H1 (cell line): Measurements from ENCODE around the gene FOXF2. TPM values are rescaled to one million over a fixed set of nuclear protein-coding genes. Genes with fewer than 3 reads are reported as not detected.

Experiments
- CTCF ChIA-PET: fragments of 300-600 bp; sonication (Branson Sonifier 250); formaldehyde crosslinking; loops from one replicate; lab custom pipeline; 2021; ENCODE audit not compliant: partially characterized antibody; lab: Charles Lee
- POLR2A ChIA-PET: fragments of 300-600 bp; sonication (Branson Sonifier 250); formaldehyde crosslinking; loops from one replicate; lab custom pipeline; 2021; ENCODE audit warnings: inconsistent platforms; ENCODE audit not compliant: partially characterized antibody; lab: Charles Lee
- DNase-seq, 2 experiments: peaks; one replicate each; pipeline versions ENCODE4 v3.0.0 to v3.0.0-alpha.2; 2010 to 2022; ENCODE audit warnings: low spot score in 2 of 2, low read depth in 1 of 2, mixed read lengths in 1 of 2
- FAIRE-seq: peaks from 2 replicates; lab custom pipeline; 2011; peaks lifted over from hg19 to GRCh38; lab: Jason Lieb, UNC
- H2AFZ ChIP-seq: 2 replicates; pipeline ENCODE4 v1.8.1; 2012; ENCODE audit warnings: low read length, inconsistent platforms
- H2AK5ac ChIP-seq: 2 replicates; pipeline ENCODE4 v1.6.1; 2013; ENCODE audit warnings: low read depth, low read length
- H2BK120ac ChIP-seq: replicated peaks from 2 replicates; pipeline ENCODE3; 2013; ENCODE audit warnings: low read depth, low read length, inconsistent platforms
- H2BK12ac ChIP-seq: 2 replicates; pipeline ENCODE4 v1.6.1; 2013; ENCODE audit warnings: low read depth, low read length
- H2BK15ac ChIP-seq: 2 replicates; pipeline ENCODE4 v1.6.1; 2013; ENCODE audit warnings: low read length
- H2BK20ac ChIP-seq: 2 replicates; pipeline ENCODE4 v1.6.1; 2013; ENCODE audit warnings: low read length
- H2BK5ac ChIP-seq: 2 replicates; pipeline ENCODE4 v1.6.1; 2013; ENCODE audit warnings: low read depth, low read length
- H3K14ac ChIP-seq: 2 replicates; pipeline ENCODE4 v1.6.1; 2013; ENCODE audit warnings: inconsistent platforms; ENCODE audit not compliant: insufficient read length
- H3K18ac ChIP-seq: 2 replicates; pipeline ENCODE4 v1.6.1; 2013; ENCODE audit warnings: low read length; ENCODE audit errors: extremely low read depth
- H3K23ac ChIP-seq: 2 replicates; pipeline ENCODE4 v1.6.1; 2013; ENCODE audit warnings: inconsistent platforms; ENCODE audit not compliant: insufficient read length
- H3K23me2 ChIP-seq: 2 replicates; pipeline ENCODE4 v1.6.1; 2013; ENCODE audit warnings: low read depth, low read length
- H3K27ac ChIP-seq: 2 replicates; pipeline ENCODE4 v1.6.1; 2011; ENCODE audit warnings: low read depth, low read length, inconsistent platforms
- H3K27me3 ChIP-seq, 4 experiments: replicated peaks in 1 of 4; 1 replicate in 1 of 4; 2 replicates in 3 of 4; pipeline versions ENCODE4 v1.6.1 to v1.8.1; 2011 to 2013; ENCODE audit warnings: low read length in 3 of 4, mild to moderate bottlenecking in 3 of 4, inconsistent platforms in 2 of 4, mixed read lengths in 2 of 4, moderate library complexity in 1 of 4; ENCODE audit not compliant: control insufficient read depth in 3 of 4, insufficient read depth in 3 of 4; ENCODE audit errors: extremely low read depth in 1 of 4
- H3K36me3 ChIP-seq, 4 experiments: 2 replicates each; pipeline versions ENCODE4 v1.6.1 to v1.8.1; 2011 to 2013; ENCODE audit warnings: mild to moderate bottlenecking in 4 of 4, low read length in 3 of 4, moderate library complexity in 2 of 4, control low read depth in 1 of 4, inconsistent platforms in 1 of 4; ENCODE audit not compliant: insufficient read depth in 4 of 4, control insufficient read depth in 2 of 4
- H3K4ac ChIP-seq: replicated peaks from 2 replicates; pipeline ENCODE3; 2013; ENCODE audit warnings: low read length, low read depth, mixed read lengths, inconsistent platforms; ENCODE audit not compliant: insufficient read length
- H3K4me1 ChIP-seq, 4 experiments: replicated peaks in 1 of 4; 1 replicate in 1 of 4; 2 replicates in 3 of 4; pipeline versions ENCODE4 v1.6.1 to v1.8.1; 2011 to 2013; ENCODE audit warnings: low read length in 3 of 4, inconsistent platforms in 2 of 4, mixed read lengths in 1 of 4; ENCODE audit not compliant: insufficient read depth in 4 of 4, control insufficient read depth in 3 of 4
- H3K4me2 ChIP-seq, 2 experiments: 2 replicates each; pipeline versions ENCODE4 v1.6.1 to v1.8.1; 2011 to 2013; ENCODE audit warnings: low read depth in 2 of 2, low read length in 2 of 2, control low read depth in 1 of 2, inconsistent platforms in 1 of 2, mild to moderate bottlenecking in 1 of 2; ENCODE audit not compliant: insufficient read depth in 1 of 2
- H3K4me3 ChIP-seq, 4 experiments: fragments of 200-600, 300-600 bp in 1 of 4; sonication (generic), shearing (Covaris generic), sonication (Bioruptor Twin) in 1 of 4; 2 replicates each; pipeline versions ENCODE4 v1.5.1 to v1.8.1; 2011 to 2016; ENCODE audit warnings: low read length in 4 of 4, low read depth in 3 of 4, control low read depth in 2 of 4, inconsistent platforms in 2 of 4, mild to moderate bottlenecking in 2 of 4, mixed read lengths in 1 of 4, moderate library complexity in 1 of 4; ENCODE audit not compliant: insufficient read depth in 2 of 4; ENCODE audit errors: extremely low read depth in 1 of 4
- H3K56ac ChIP-seq: replicated peaks from 2 replicates; pipeline ENCODE3; 2013; ENCODE audit warnings: low read depth, mild to moderate bottlenecking, mixed read lengths, low read length, inconsistent platforms; ENCODE audit not compliant: insufficient read length
- H3K79me1 ChIP-seq: 2 replicates; pipeline ENCODE4 v1.6.1; 2013; ENCODE audit warnings: low read depth, low read length, control low read depth
- H3K79me2 ChIP-seq, 2 experiments: 2 replicates each; pipeline versions ENCODE4 v1.6.1 to v1.8.1; 2012 to 2013; ENCODE audit warnings: low read length in 2 of 2, mild to moderate bottlenecking in 2 of 2, inconsistent platforms in 1 of 2; ENCODE audit not compliant: insufficient read depth in 2 of 2, control insufficient read depth in 1 of 2
- H3K9ac ChIP-seq, 4 experiments: replicated peaks in 1 of 4; 1 replicate in 1 of 4; 2 replicates in 3 of 4; pipeline versions ENCODE4 v1.6.1 to v1.8.1; 2011 to 2013; ENCODE audit warnings: low read depth in 3 of 4, low read length in 3 of 4, control low read depth in 2 of 4, mild to moderate bottlenecking in 2 of 4, moderate library complexity in 2 of 4, inconsistent platforms in 1 of 4; ENCODE audit errors: extremely low read depth in 1 of 4
- H3K9me3 ChIP-seq, 2 experiments: 2 replicates each; pipeline versions ENCODE4 v1.6.1 to v1.8.1; 2012 to 2013; ENCODE audit warnings: mild to moderate bottlenecking in 2 of 2, moderate library complexity in 2 of 2, control low read depth in 1 of 2, inconsistent platforms in 1 of 2, low read depth in 1 of 2, low read length in 1 of 2, mixed read lengths in 1 of 2; ENCODE audit not compliant: insufficient read depth in 2 of 2
- H4K20me1 ChIP-seq, 2 experiments: replicated peaks in 1 of 2; 2 replicates each; pipeline versions ENCODE3 to v1.8.1; 2011 to 2013; ENCODE audit warnings: inconsistent platforms in 2 of 2, low read length in 2 of 2, mild to moderate bottlenecking in 1 of 2; ENCODE audit not compliant: insufficient read depth in 2 of 2, control insufficient read depth in 1 of 2
- H4K5ac ChIP-seq: 2 replicates; pipeline ENCODE4 v1.6.1; 2013; ENCODE audit warnings: low read length, low read depth, mixed read lengths, inconsistent platforms; ENCODE audit not compliant: insufficient read length
- H4K8ac ChIP-seq: 2 replicates; pipeline ENCODE4 v1.8.0; 2013; ENCODE audit warnings: mild to moderate bottlenecking, moderate library complexity, low read length, inconsistent platforms; ENCODE audit not compliant: insufficient read depth; ENCODE audit errors: extremely low read depth
- H4K91ac ChIP-seq: replicated peaks from 2 replicates; pipeline ENCODE3; 2013; ENCODE audit warnings: low read length, mixed read lengths, inconsistent platforms; ENCODE audit not compliant: insufficient read length
- ASH2L ChIP-seq: fragments of 200-600, 300-600 bp; sonication (generic); IDR thresholded peaks from one replicate; pipeline ENCODE4 v1.7.1; 2017; ENCODE audit warnings: low read length
- CBX8 ChIP-seq: fragments of 300-800, 300-1000 bp; sonication (generic); IDR thresholded peaks from 2 replicates; pipeline ENCODE4 v1.7.1; 2016; ENCODE audit warnings: low read depth, low read length, borderline replicate concordance
- CTBP2 ChIP-seq: IDR thresholded peaks from 2 replicates; pipeline ENCODE4 v1.7.0; 2011; ENCODE audit warnings: borderline replicate concordance, mild to moderate bottlenecking, moderate library complexity, mixed read lengths, low read length; ENCODE audit not compliant: insufficient read depth, insufficient read length
- EZH2 ChIP-seq: fragments of 200-600 bp; sonication (generic); IDR thresholded peaks from 2 replicates; pipeline ENCODE4 v1.7.1; 2012; ENCODE audit warnings: low read depth, mild to moderate bottlenecking, moderate library complexity, low read length, inconsistent platforms; ENCODE audit not compliant: severe bottlenecking
- MAFK ChIP-seq: IDR thresholded peaks from 2 replicates; pipeline ENCODE4 v1.6.1; 2012; ENCODE audit warnings: low read depth, mild to moderate bottlenecking, improper control_type of control experiment, low read length
- RNF2 ChIP-seq: fragments of 200-900, 300-1000 bp; sonication (generic); IDR thresholded peaks from 2 replicates; pipeline ENCODE4 v1.7.1; 2016; ENCODE audit warnings: borderline replicate concordance, low read depth, mild to moderate bottlenecking, antibody characterized with exemption, low read length; ENCODE audit not compliant: poor library complexity, severe bottlenecking; ENCODE audit errors: missing control alignments
- SP4 ChIP-seq: IDR thresholded peaks from 2 replicates; pipeline ENCODE4 v1.6.1; 2012; ENCODE audit warnings: low read length, inconsistent platforms
- SUZ12 ChIP-seq: fragments of 200-600 bp; sonication (generic); IDR thresholded peaks from 2 replicates; pipeline ENCODE4 v1.6.1; 2012; ENCODE audit warnings: mild to moderate bottlenecking, inconsistent platforms, low read length, moderate library complexity, mixed read lengths
- WGBS, 2 experiments: shearing (Covaris generic) in 1 of 2; methylation state at CpG; one replicate each; pipeline versions ENCODE4 v1.1.6 to v1.1.7; 2013 to 2015; ENCODE audit warnings: low lambda C conversion rate in 2 of 2, mixed read lengths in 2 of 2, inconsistent platforms in 1 of 2, low coverage in 1 of 2, missing lambda C conversion rate in 1 of 2; ENCODE audit not compliant: insufficient replicate concordance in 2 of 2, insufficient coverage in 1 of 2, insufficient read length in 1 of 2; ENCODE audit errors: extremely low coverage in 1 of 2, missing lambda C conversion rate in 1 of 2; 5-methylcytosine and 5-hydroxymethylcytosine counted together
- polyA plus RNA-seq, 7 experiments: library from polyadenylated mRNA; depleted of rRNA in 3 of 7; stranded (reverse) in 5 of 7; unstranded in 2 of 7; fragments of >200 nt in 5 of 7; fragments of 200-250 nt in 2 of 7; gene quantifications; 1 replicate in 5 of 7; 2 replicates in 1 of 7; 4 replicates in 1 of 7; pipeline versions ENCODE4 v1.2.1 to v1.2.3, GENCODE V29; 2011 to 2013; ENCODE audit warnings: missing spikeins in 2 of 7, mixed read lengths in 2 of 7
- total RNA-seq: library from RNA; stranded (reverse); fragmentation: NEBNext Ultra II Directional; extraction: Animal tissue kit (Norgen Biotek cat#: 25700); gene quantifications from 2 replicates; pipeline ENCODE4 v1.2.1, GENCODE V29; 2021
- TF ChIP-seq, protein P1 (sequence below): IDR thresholded peaks from 2 replicates; pipeline ENCODE4 v1.6.1; 2012; ENCODE audit warnings: inconsistent platforms

Gene FOXF2
- total and polyA plus RNA-seq, 2 of the 8 experiments (the other 6 are each of a cell fraction or from before 2014, with no cell fraction given): 0.05 TPM; not detected in 1

DNA sequence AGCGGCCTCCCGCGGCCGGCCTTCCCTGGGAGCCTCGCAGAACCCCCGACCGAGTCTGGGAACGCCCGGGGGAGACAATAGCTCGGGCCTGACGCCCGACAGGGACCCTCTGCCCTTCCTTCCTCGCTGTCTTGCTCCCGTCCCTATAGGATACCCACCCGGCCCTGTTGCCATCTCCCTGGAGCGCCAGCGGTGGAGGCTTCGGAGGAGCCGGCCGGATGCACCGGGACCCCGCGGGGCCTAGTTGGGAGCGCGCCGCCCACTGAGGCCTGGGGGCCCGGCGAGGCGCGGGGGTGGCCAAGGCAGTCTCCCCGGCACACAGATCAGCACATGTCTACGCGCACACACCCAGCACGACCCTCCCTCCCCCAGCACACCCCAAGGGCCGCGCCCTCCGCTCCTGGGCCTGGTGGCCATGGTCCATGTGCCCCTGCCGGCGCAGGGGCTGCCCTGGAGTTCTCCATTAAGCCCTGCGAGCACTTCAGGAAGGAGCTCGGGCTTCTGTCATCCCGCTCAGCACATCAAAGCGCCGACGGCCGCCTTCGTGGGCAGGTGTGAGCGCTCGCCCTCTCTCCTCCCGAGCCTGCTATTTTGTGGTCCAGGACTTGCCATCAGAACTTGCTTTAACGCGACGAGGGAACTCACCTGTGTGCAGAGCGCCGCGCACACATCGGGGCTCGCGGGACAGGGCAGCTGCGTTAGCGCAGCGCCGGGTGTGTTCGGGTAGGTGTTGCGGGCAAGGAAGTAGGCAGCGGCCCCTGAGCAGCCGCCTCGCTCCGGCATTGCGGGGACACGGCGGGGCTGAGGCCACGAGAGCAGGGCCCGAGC is 3.7 kb downstream of the FOXF2 start:
- Histone ChIP-seq H3K79me2 (no peaks in the 10 kb centered on the region), H2BK120ac (no peak overlapping the region), H2AFZ (no peak overlapping the region), H3K4ac (no peak overlapping the region), H3K9ac (no peak overlapping the region), H4K20me1 (peaks cover 13 to 27% of the 10 kb centered on the region in 2 experiments), H3K18ac (no peak overlapping the region), H2BK12ac (peak overlapping the region; percentile 12; the same call in 1 of the 2 replicates), H3K14ac (no peak overlapping the region), H3K23me2 (peaks cover 2% of the 10 kb centered on the region; the same call in 1 of the 2 replicates), H3K79me1 (no peaks in the 10 kb centered on the region), H4K91ac (no peak overlapping the region), H3K23ac (no peak overlapping the region), H3K4me1 (peaks cover 0 to 32% (median 10%) of the 10 kb centered on the region in 4 experiments; a peak in 5 of 7 replicates), H2BK15ac (no peak overlapping the region), H2AK5ac (no peak overlapping the region), H3K4me2 (peak overlapping the region; percentile 3 to 60; a peak in 3 of 4 replicates), H3K36me3 (peaks cover 0 to 13% (median 0%) of the 10 kb centered on the region in 4 experiments; a peak in 1 of 8 replicates), H3K56ac (no peak overlapping the region), H4K8ac (peak overlapping the region; percentile 32; the same call in 1 of the 2 replicates), H3K27ac (no peak overlapping the region), H3K9me3 (no peaks in the 10 kb centered on the region), H3K4me3 (peak overlapping the region in 1 of 4 experiments; percentile 40; a peak in 2 of 8 replicates), H2BK5ac (no peak overlapping the region), H4K5ac (no peak overlapping the region), H3K27me3 (peaks cover 84 to 100% (median 95%) of the 10 kb centered on the region in 4 experiments), H2BK20ac (no peak overlapping the region)
- DNase-seq (peak in 1 of 2 experiments; percentile 70), FAIRE-seq (no peak)
- ChIA-PET POLR2A (interaction anchor here (1.8 to 3.3 kb wide), 2 partner anchors 9 to 10 kb away, joined by 6 to 11 read pairs; no protein-coding TSS in a partner anchor), CTCF (interaction anchor here (1.0 to 1.5 kb wide), 4 partner anchors 9 to 82 kb away, joined by 3 to 8 read pairs (median 4); no protein-coding TSS in a partner anchor)
- WGBS, 2 experiments: 6% methylated on average over 73 of the region's 74 CpGs; no CpG with 5 or more reads in 1 of the 2 experiments
- TF ChIP-seq SP4: no peak
- peak; percentile 5 for TF ChIP-seq ASH2L
- TF ChIP-seq, protein P1, sequence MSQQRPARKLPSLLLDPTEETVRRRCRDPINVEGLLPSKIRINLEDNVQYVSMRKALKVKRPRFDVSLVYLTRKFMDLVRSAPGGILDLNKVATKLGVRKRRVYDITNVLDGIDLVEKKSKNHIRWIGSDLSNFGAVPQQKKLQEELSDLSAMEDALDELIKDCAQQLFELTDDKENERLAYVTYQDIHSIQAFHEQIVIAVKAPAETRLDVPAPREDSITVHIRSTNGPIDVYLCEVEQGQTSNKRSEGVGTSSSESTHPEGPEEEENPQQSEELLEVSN: 0 out of 2 replicates have a peak, but pooled peaks have one; percentile 8
- no peak for TF ChIP-seq MAFK
- peak; percentile 91 for TF ChIP-seq RNF2
- TF ChIP-seq EZH2: peak; percentile 97
- peak; percentile 90 for TF ChIP-seq SUZ12
- peak; percentile 31; the same call in 1 of the 2 replicates for TF ChIP-seq CBX8
- TF ChIP-seq CTBP2: peak; percentile 78
